Measurements from ENCODE around the gene RAPGEF4. TPM values are rescaled to one million over a fixed set of nuclear protein-coding genes. Genes with fewer than 3 reads are reported as not detected.

The RAPGEF4 gene
- total RNA-seq, 2 experiments from 2014 or later, result 0.85 to 1.3 TPM

- no peak overlapping the region for H3K27ac Mint-ChIP-seq
- ATAC-seq (no peak), DNase-seq (no peak)
- H3K27me3 Mint-ChIP-seq, result no peaks in the 10 kb centered on the region
- ChIA-PET POLR2A (no interaction called here), CTCF (interaction anchor here (3.4 kb wide), 1 partner anchor 7 kb away, joined by 22 read pairs; no protein-coding TSS in a partner anchor)
- H3K9me3 Mint-ChIP-seq, result no peaks in the 10 kb centered on the region
- no peak for TF ChIP-seq CTCF (IDR thresholded peaks at IDR 0.05)
- intact Hi-C loops (cut with micrococcal nuclease), result no loop called here
- H3K36me3 Mint-ChIP-seq (ENCODE audit: low read depth), result no peaks in the 10 kb centered on the region
- H3K4me3 Mint-ChIP-seq, result no peak overlapping the region
- no peaks in the 10 kb centered on the region for H3K4me1 Mint-ChIP-seq (ENCODE audit: low read depth)
Measured at GRCh38 chr2:173019755-173020154, 284.1 kb downstream of the RAPGEF4 start.

GRCh38 chr2:173021939-173022371, 286.3 kb downstream of the RAPGEF4 start:
- Mint-ChIP-seq H3K4me1 (ENCODE audit: low read depth) (no peaks in the 10 kb centered on the region), H3K36me3 (ENCODE audit: low read depth) (no peaks in the 10 kb centered on the region), H3K27ac (no peak overlapping the region), H3K4me3 (no peak overlapping the region), H3K27me3 (no peaks in the 10 kb centered on the region), H3K9me3 (no peaks in the 10 kb centered on the region)
- DNase-seq (no peak), ATAC-seq (no peak)
- intact Hi-C loops (cut with micrococcal nuclease), result no loop called here
- CTCF ChIA-PET, result interaction anchor here (1.2 to 14.3 kb wide), 2 partner anchors 51 to 187 kb away, joined by 3 to 304 read pairs; no protein-coding TSS in a partner anchor
- TF ChIP-seq CTCF (IDR thresholded peaks at IDR 0.05), result no peak
- POLR2A ChIA-PET, result no interaction called here

- Mint-ChIP-seq H3K9me3 (no peaks in the 10 kb centered on the region), H3K4me1 (ENCODE audit: low read depth) (peaks cover 3% of the 10 kb centered on the region), H3K36me3 (ENCODE audit: low read depth) (no peaks in the 10 kb centered on the region), H3K27ac (no peak overlapping the region), H3K4me3 (no peak overlapping the region), H3K27me3 (peaks cover 2% of the 10 kb centered on the region)
- intact Hi-C loops (cut with micrococcal nuclease), result no loop called here
- POLR2A ChIA-PET, result no interaction called here
- CTCF ChIA-PET, result interaction anchor here (14.3 kb wide), 1 partner anchor 185 kb away, joined by 304 read pairs; no protein-coding TSS in a partner anchor
- no peak for ATAC-seq
- no peak for DNase-seq
- no peak for TF ChIP-seq CTCF (IDR thresholded peaks at IDR 0.05)
Measured at GRCh38 chr2:173023718-173024117, 288.1 kb downstream of the RAPGEF4 start.

GRCh38 chr2:173026479-173026878, 290.8 kb downstream of the RAPGEF4 start:
- Mint-ChIP-seq H3K4me1 (ENCODE audit: low read depth) (peaks cover 3% of the 10 kb centered on the region), H3K9me3 (no peaks in the 10 kb centered on the region), H3K36me3 (ENCODE audit: low read depth) (no peaks in the 10 kb centered on the region), H3K27ac (no peak overlapping the region), H3K4me3 (no peak overlapping the region), H3K27me3 (peaks cover 2% of the 10 kb centered on the region)
- CTCF ChIA-PET, result interaction anchor here (0.7 to 14.3 kb wide), 42 partner anchors 9 to 422 kb away, joined by 3 to 304 read pairs (median 6); no protein-coding TSS in a partner anchor
- ATAC-seq (no peak), DNase-seq (no peak)
- no peak for TF ChIP-seq CTCF (IDR thresholded peaks at IDR 0.05)
- POLR2A ChIA-PET, result no interaction called here
- intact Hi-C loops (cut with micrococcal nuclease), result loop anchor here (2.0 kb wide), 1 partner anchor 184 kb away; no protein-coding TSS in a partner anchor

All from activated CD8-positive, alpha-beta T cell treated with anti-CD3 and anti-CD28 coated beads for 36 hours (primary cell).